HL-60 (cell line): ENCODE measurements around the gene MPDU1.

Experiments used
- DNase-seq, 2 experiments: peaks; one replicate each; pipeline ENCODE4 v3.0.0-alpha.2; 2010 to 2020; ENCODE audit warnings: low read depth in 1 of 2, low spot score in 1 of 2
- H3K27ac ChIP-seq: fragments of 250-450 bp; sonication (Bioruptor Pico); replicated peaks from 2 replicates; pipeline ENCODE4 v1.5.1; 2020; ENCODE audit warnings: mild to moderate bottlenecking, moderate library complexity
- H3K27me3 ChIP-seq: fragments of 250-450 bp; sonication (Bioruptor Pico); 2 replicates; pipeline ENCODE4 v1.5.1; 2021; ENCODE audit warnings: mild to moderate bottlenecking, moderate library complexity; ENCODE audit not compliant: insufficient read depth, poor library complexity, severe bottlenecking
- H3K4me3 ChIP-seq: replicated peaks from 2 replicates; pipeline ENCODE4 v1.5.1; 2011; ENCODE audit warnings: mild to moderate bottlenecking, control low read depth, low read length; ENCODE audit not compliant: insufficient read depth
- CTCF ChIP-seq: IDR thresholded peaks from one replicate; pipeline ENCODE4 v1.5.1; 2011; ENCODE audit warnings: low read length, control low read depth, inconsistent platforms; ENCODE audit not compliant: insufficient read depth
- GABPA ChIP-seq: IDR thresholded peaks from 2 replicates; pipeline ENCODE4 v1.6.1; 2012; ENCODE audit warnings: low read depth
- POLR2AphosphoS5 ChIP-seq: IDR thresholded peaks from 2 replicates; pipeline ENCODE4 v1.6.1; 2012; ENCODE audit warnings: low read depth
- REST ChIP-seq: IDR thresholded peaks from 2 replicates; pipeline ENCODE4 v1.6.1; 2012; ENCODE audit warnings: low read depth; ENCODE audit not compliant: insufficient replicate concordance
- SPI1 ChIP-seq: IDR thresholded peaks from 2 replicates; pipeline ENCODE4 v1.6.1; 2012; ENCODE audit warnings: low read depth, mild to moderate bottlenecking, borderline replicate concordance

MPDU1 gene

GRCh38 chr17:7629939-7630571 lies 46.4 kb downstream of the MPDU1 start, which contains the start of gene SHBG:
Gene SHBG (plus strand): TSS chr17:7630135. CDS start chr17:7630173, 38 bp downstream.
- H3K27ac ChIP-seq = no peak within 1 kb of the TSS
- DNase-seq = no peak
- TF ChIP-seq POLR2AphosphoS5 = no peak
- TF ChIP-seq SPI1 = no peak
- TF ChIP-seq REST = no peak
- no peak for TF ChIP-seq GABPA
- no peak for TF ChIP-seq CTCF
- H3K27me3 ChIP-seq = no peaks in the 10 kb centered on the region
- H3K4me3 ChIP-seq = no peak within 1 kb of the TSS

GRCh38 chr17:7631398-7632380 lies 48.0 kb downstream of the MPDU1 start:
- H3K27ac ChIP-seq = no peak overlapping the region
- H3K4me3 ChIP-seq = no peak overlapping the region
- TF ChIP-seq GABPA = no peak
- H3K27me3 ChIP-seq = no peaks in the 10 kb centered on the region
- DNase-seq = no peak

- no peak overlapping the region for H3K27ac ChIP-seq
- H3K4me3 ChIP-seq = no peak overlapping the region
- no peak for TF ChIP-seq SPI1
- TF ChIP-seq POLR2AphosphoS5 = no peak
- no peak for TF ChIP-seq REST
- TF ChIP-seq GABPA = no peak
- TF ChIP-seq CTCF = no peak
- no peak for DNase-seq
- no peaks in the 10 kb centered on the region for H3K27me3 ChIP-seq
Measured at GRCh38 chr17:7632492-7632894, 48.8 kb downstream of the MPDU1 start.

GRCh38 chr17:7633093-7633492 lies 49.4 kb downstream of the MPDU1 start:
- H3K27me3 ChIP-seq = no peaks in the 10 kb centered on the region
- no peak overlapping the region for H3K27ac ChIP-seq
- no peak for TF ChIP-seq POLR2AphosphoS5
- TF ChIP-seq REST = no peak
- TF ChIP-seq CTCF = no peak
- no peak for TF ChIP-seq SPI1
- TF ChIP-seq GABPA = no peak
- DNase-seq = no peak
- H3K4me3 ChIP-seq = no peak overlapping the region
